HEK293 (cell line): ENCODE data around the gene SORL1.

Experiments
- CTCF ChIP-seq: fragments of 450-650 bp; formaldehyde crosslinking; IDR thresholded peaks from 2 replicates; pipeline ENCODE4 v1.5.1; 2016; ENCODE audit warnings: missing biosample characterization, missing genetic modification characterization
- REST ChIP-seq: fragments of 450-650 bp; formaldehyde crosslinking; IDR thresholded peaks from 2 replicates; pipeline ENCODE4 v1.5.1; 2016; ENCODE audit warnings: missing biosample characterization, missing genetic modification characterization
- SALL2 ChIP-seq: fragments of 450-650 bp; formaldehyde crosslinking; IDR thresholded peaks from 2 replicates; pipeline ENCODE4 v1.5.0; 2017; ENCODE audit warnings: missing biosample characterization, mild to moderate bottlenecking, missing genetic modification characterization, borderline replicate concordance
- SP2 ChIP-seq: fragments of 450-650 bp; formaldehyde crosslinking; IDR thresholded peaks from 2 replicates; pipeline ENCODE4 v1.5.1; 2016; ENCODE audit warnings: missing biosample characterization, missing genetic modification characterization
- ZBTB20 ChIP-seq: fragments of 450-650 bp; formaldehyde crosslinking; IDR thresholded peaks from 2 replicates; pipeline ENCODE4 v1.5.1; 2016; ENCODE audit warnings: missing biosample characterization, missing genetic modification characterization
- ZBTB8A ChIP-seq: fragments of 450-650 bp; formaldehyde crosslinking; IDR thresholded peaks from 2 replicates; pipeline ENCODE4 v1.5.1; 2016; ENCODE audit warnings: missing biosample characterization, missing genetic modification characterization
- ZEB2 ChIP-seq: fragments of 450-650 bp; formaldehyde crosslinking; IDR thresholded peaks from 2 replicates; pipeline ENCODE4 v1.5.1; 2016; ENCODE audit warnings: missing biosample characterization, missing genetic modification characterization
- ZNF274 ChIP-seq, 2 experiments: fragments of 200-500 bp in 1 of 2; fragments of 450-650 bp in 1 of 2; sonication (Bioruptor generic) in 1 of 2; formaldehyde crosslinking in 1 of 2; IDR thresholded peaks; 2 replicates each; pipeline versions ENCODE4 v1.5.1 to v1.6.1; 2014 to 2016; ENCODE audit warnings: borderline replicate concordance in 1 of 2, inconsistent platforms in 1 of 2, low read length in 1 of 2, missing biosample characterization in 1 of 2, missing genetic modification characterization in 1 of 2
- ZNF596 ChIP-seq: fragments of 450-650 bp; IDR thresholded peaks from 2 replicates; pipeline ENCODE4 v1.5.0; 2018; ENCODE audit warnings: missing biosample characterization, mild to moderate bottlenecking, missing genetic modification characterization, moderate library complexity
- ZNF670 ChIP-seq: fragments of 450-650 bp; formaldehyde crosslinking; IDR thresholded peaks from 2 replicates; pipeline ENCODE4 v1.5.1; 2016; ENCODE audit warnings: missing biosample characterization, missing genetic modification characterization, low read depth

- TF ChIP-seq CTCF (tag by site-specific recombination): no peak
- TF ChIP-seq ZNF274 (IDR thresholded peaks at IDR 0.05; ENCODE audit: low read length): no peak
- no peak for TF ChIP-seq ZNF274 (tag by site-specific recombination; IDR thresholded peaks at IDR 0.05; ENCODE audit: borderline replicate concordance)
- TF ChIP-seq ZBTB8A (tag by site-specific recombination): no peak
- no peak for TF ChIP-seq ZNF596 (tag by site-specific recombination)
- TF ChIP-seq ZNF670: no peak
- no peak for TF ChIP-seq REST
- TF ChIP-seq SALL2 (tag by site-specific recombination): no peak
- TF ChIP-seq ZEB2 (tag by site-specific recombination): no peak
- TF ChIP-seq ZBTB20: no peak
- TF ChIP-seq SP2 (tag by site-specific recombination): no peak
Observed at GRCh38 chr11:121582296-121582695, 130.2 kb downstream of the SORL1 start.
